ENCODE results near the gene NEK1.
"Not testable (repeated sequence)": the region's sequence is repeated elsewhere in the genome, so short reads cannot be mapped to it uniquely, and the experiment has no call there.

The NEK1 gene

DNA sequence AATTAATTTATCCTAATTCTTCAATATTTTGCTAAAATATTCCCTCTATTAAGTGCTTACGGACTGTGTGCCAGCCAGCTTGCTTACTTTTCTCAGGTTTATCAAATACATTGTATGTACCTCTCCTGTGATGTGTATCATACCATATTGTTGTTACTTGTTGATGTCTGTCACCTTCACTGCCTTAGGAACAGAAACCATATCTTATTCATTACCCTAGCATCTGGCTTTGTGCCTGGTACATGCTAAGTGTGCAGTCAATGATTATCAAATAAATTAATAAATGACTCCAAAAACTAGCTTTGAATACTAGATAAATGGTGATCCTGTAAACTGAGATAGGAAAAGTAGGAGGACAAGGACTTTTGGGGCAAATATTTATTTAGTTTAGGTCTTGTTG, 14.9 kb upstream of the NEK1 start:
- DNase-seq = no peak

DNA sequence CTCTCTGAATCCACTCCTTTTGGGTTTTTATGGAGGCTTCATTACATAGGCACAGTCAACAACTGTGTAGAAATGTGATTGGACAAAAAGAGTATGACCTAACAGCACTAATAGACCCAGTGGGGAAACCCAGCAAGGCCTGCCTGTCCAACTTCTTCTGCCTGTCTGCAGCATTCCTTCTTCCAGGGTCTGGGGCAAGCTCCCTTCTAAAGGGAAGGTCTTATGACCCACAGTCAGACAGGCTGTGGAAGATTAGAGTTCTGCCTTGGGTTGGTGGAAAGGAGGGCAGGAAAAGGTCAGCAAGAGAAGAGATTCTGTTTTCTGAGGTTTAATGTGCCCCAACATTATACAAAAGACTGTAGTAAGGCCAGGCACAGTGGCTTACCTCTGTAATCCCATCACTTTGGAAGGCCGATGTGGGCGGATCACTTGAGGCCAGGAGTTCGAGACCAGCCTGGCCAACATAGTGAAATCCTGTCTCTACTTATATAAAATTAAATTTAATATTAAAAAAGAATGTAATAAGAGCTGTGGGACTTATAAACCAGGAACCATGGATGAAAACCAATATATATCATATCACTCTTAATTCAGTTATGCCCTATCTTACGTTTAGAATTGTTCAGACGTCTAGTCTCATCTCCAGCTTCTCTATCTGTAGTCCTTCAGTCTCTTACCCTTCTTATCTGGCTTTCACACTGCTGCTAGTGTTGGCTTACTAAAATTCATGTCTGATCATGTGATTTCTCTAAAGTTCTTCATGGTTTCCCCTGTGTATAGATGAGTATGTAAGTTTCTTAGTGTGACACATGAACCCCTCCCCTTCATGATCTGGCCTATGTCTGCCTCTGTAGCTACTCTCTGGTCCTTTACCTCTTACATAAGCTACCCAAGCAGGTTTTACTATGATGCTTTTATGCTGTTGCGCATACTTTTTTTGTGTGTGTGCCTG, 14.2 kb upstream of the NEK1 start:
- no peak for DNase-seq

DNA sequence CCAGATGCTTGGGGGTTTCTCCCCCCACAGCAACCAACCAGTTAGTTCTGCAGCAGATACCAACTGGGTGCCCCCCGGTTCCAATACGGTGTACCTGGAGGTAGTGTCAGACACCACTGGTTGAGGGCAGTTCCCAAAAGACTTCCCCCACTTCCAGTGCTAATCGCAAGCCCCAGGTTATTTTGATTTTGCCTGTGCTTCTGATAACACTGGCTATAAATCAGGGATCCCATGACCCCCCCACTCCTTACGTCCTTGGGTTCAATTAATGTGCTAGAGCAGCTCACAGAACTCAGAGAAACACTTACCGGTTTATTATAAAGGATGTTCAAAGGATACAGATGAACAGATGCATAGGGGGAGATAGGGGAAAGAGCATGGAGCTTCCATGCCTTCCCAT, 13.5 kb upstream of the NEK1 start:
- no peak for DNase-seq

DNA sequence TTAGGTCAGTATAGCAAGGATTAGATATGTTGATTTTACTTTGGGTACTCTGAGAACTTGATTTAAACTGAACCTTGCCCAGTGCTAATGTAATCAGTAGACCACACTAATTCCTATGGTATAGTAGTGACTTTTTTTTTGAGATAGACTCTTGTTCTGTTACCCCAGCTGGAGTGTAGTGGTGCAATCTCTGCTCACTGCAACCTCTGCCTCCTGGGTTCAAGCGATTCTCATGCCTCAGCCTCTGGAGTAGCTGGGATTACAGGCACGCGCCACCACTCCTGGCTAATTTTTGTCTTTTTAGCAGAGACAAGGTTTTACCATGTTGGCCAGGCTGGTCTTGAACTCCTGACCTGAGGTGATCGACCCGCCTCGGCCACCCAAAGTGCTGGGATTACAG, 11.6 kb upstream of the NEK1 start:
- DNase-seq = not testable (repeated sequence)

DNA sequence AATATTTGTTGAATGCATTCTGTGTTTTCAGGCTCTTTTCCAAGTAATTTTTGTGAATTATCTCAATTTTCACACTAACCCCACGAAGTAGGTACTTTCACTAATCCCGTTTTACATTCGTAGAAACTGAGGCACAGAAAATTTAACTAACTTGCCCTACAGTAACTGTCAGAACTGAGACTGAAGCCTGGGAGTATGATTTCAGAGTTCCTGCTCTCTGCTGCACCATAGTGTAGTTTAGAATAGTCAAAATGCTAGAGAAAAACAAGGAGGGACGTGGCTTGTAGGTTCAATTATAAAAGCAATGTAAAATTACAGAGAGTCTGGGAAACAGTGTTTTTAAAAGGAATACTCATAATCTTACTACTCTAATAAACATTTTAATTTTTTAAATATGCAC, 10.2 kb upstream of the NEK1 start:
- no peak for DNase-seq

DNA sequence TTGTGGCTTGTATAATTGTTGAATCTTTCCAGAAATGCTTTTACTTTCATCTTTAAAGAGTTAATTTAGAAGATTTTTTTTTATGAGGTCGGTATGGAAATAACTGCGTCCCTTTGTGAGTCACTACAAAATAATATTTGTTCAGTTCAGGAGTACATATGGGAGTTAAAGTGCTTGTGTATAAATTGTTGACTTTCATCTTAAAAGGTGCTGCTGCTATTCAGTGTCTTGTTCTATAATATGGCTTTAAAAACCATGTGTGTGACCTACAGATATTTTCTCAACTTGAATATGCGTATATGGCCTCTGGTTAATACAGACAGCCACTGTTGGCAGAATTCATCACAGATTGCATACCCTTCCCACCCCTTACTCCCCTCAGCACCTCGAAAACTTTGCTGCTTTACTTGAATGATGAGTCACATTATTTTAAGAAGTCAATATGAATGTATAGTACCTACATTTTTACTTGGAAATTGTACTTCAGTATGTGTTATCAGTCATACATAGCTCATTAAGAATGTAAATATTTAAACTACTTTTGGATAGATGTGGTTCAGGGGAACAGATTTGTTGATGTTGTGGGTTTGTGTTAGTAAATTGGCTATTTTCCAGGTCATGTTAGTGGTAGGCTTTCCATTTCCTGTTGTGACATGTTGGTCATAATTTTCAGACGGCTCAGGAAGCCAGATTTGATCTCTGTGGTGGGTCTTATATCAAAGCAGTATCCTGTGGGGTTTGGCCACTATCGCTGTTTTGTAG, 9.5 kb upstream of the NEK1 start:
- DNase-seq = peak in 5 of 6 experiments; percentile 2 to 27 (median 22)

DNA sequence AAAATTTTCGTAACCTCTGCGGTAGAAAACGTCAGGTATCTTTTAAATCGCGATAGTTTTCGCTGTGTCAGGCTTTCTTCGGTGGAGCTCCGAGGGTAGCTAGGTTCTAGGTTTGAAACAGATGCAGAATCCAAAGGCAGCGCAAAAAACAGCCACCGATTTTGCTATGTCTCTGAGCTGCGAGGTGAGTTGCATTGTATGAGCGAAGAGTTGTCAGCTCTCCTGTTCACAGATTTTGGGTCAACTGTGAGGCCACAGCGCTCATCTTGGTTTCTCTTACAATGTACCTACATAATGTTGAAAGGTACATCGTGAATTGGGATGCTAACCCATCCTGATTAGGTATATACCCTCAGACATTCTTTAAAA, 8.5 kb upstream of the NEK1 start:
- DNase-seq = peak in 3 of 6 experiments; percentile 7 to 19 (median 13)

DNA sequence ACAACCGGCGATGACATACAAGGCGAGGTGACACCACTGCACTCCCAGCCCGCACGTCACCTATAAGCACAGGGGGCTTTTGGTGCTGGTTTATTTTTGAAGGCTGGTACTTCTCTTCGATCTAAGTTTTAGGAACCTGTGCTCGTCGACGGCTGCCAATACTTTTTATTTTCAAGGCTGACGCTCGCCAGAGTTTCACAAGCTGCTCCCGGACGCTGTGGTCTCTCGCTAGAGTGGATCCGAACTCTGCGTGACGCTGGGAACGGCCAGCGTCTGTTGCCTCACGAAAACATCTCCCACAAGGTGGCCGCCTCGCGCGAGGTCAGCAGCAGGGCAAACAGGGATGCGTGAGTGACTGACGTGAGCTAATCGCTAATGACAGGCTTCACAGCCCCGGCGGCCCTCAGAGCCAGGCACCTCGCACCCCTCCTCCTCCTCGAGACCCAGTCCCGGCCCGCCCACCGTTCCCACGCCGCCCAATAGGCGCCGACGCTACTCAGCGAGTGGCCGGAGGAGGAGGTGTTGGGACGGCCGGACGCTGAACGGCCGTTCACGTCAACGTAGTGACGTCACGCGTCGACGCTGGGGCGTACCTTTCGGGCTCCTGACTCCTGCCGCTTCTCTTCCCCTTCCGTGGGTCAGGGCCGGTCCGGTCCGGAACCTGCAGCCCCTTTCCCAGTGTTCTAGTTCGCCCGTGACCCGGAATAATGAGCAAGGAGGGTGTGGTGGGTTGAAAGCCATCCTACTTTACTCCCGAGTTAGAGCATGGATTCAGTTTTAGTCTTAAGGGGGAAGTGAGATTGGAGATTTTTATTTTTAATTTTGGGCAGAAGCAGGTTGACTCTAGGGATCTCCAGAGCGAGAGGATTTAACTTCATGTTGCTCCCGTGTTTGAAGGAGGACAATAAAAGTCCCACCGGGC, 7.8 kb upstream of the NEK1 start, which contains the start of gene CLCN3:
Gene CLCN3 (plus strand): TSS at position 621 of the 922 bp plus-strand sequence. CDS start 15,351 bp downstream, outside the sequence.
- DNase-seq = peak; percentile 67 to 83 (median 76)

DNA sequence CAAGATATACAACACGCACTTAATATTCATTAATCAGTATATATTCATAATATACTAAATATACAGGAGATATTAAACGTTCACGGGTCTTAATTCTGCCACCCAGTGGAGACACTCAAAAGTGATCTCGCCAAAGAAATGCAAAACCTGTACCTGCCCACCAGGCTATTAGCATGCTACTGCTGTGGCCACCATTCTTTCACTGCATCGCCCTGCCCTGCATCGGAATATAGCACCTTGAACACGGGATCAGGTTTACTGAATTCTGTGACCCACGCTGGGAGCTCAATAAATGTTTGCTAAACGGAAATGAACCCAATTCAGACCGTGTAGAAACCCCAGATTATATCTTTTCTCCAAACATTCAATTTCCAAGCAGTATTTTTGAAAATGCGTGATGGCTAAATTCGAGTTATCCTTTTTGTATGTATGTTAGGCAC, 7.2 kb upstream of the NEK1 start:
- peak; percentile 16 to 70 (median 38) for DNase-seq

DNA sequence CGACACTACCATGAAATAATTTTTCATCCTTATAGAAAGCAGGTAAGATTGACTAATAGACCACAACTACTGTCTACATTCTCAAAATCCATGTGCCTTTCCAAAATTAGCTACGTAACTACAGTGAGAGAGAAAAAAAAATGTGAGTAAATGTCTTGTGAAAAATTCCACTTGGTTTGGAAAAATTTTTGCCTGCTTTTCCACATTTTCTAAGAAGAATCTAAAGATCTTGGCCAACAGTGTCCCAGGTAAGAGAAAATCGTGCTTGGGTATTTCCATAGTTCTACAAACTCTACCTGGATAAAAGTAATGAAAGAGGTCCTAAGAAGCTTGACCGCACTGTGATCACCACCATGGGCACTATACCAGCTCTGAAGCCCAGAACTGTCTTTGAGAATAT, 6.6 kb upstream of the NEK1 start:
- no peak for DNase-seq

DNA sequence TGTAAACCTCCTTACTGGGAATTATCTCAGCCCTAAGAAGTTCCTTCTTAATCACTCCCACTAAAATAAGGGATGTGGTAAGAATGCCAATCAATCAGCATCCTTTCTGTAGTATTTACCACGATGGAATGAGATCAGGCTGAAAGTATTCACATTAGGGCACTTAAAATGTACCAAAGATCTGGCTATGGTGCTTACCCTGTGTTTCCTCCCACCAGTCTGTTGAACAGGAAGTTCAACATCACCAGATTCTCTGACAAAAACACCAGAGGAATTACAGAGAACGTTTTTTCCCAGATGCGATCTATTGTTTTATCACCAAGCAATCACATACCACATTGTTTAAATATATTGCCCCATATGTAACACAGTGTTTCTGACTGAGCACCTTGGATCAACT, 5.9 kb upstream of the NEK1 start:
- DNase-seq = peak in 4 of 6 experiments; percentile 2 to 28 (median 11)

DNA sequence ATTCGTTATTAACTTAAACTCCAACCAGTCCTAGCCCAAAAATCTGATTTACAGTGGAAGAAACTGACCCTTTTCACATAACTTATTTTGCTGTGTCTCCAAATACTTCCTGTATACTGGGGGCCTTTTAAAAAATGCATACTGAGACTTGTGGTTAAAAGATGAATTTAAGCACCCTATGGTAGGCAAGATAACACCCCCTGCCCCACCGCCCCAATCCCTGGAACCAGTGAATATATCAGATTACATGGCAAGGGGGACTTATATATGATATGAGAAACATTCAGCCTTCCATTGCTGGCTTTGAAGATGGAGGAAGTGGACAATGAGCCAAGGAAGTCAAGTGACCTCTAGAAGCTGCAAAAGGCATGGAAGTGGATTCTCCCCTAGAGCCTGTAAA, 4.9 kb upstream of the NEK1 start:
- no peak for DNase-seq

DNA sequence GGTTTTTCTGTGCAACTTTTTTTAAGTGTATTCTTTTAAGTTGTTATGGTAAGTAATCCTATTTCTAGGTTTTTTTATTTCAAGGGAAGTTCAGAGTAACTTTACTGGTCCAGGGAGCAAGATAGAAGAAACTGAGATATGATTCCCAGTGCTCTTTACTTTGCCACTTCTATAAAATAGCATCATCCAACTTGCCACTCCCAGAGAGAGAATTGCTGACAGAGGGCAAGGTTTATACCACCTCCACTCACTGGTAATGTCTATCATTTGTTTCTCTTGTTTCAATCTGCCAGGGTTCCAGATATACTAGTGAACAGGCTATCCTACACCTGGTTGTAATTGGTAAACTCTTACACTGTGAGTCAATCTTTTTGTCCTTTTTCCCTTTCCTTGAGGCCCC, 4.5 kb upstream of the NEK1 start:
- DNase-seq = no peak

DNA sequence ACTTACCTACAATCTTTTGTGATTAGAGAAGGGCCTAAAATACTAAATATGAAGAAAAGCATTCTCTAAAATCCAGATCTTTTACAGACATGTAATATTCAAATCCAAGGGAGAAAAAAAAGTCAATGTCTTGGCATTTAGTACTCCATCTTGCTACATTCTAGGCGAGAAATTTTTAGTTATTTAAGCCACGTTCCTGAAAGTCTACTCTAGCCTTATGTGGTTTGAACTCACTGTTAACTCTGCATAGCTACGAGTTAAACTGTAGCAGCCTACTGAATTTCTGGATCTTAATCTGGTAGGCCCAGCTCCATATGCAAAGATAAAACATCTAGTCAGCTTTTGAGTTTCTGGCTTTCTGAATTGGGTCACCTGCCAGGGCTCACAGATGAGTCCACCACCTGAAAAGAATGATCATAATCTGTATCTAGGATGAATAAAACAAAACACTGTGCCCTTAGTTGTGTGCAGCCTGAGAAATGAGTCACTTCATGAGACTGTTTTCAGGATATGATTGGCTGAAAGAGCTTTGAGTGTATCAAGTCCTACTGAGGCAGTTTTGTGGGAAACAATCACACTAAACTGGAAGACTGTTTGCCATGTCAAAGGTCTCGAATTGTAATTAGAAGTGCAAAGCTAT, 3.2 kb upstream of the NEK1 start:
- DNase-seq = no peak

DNA sequence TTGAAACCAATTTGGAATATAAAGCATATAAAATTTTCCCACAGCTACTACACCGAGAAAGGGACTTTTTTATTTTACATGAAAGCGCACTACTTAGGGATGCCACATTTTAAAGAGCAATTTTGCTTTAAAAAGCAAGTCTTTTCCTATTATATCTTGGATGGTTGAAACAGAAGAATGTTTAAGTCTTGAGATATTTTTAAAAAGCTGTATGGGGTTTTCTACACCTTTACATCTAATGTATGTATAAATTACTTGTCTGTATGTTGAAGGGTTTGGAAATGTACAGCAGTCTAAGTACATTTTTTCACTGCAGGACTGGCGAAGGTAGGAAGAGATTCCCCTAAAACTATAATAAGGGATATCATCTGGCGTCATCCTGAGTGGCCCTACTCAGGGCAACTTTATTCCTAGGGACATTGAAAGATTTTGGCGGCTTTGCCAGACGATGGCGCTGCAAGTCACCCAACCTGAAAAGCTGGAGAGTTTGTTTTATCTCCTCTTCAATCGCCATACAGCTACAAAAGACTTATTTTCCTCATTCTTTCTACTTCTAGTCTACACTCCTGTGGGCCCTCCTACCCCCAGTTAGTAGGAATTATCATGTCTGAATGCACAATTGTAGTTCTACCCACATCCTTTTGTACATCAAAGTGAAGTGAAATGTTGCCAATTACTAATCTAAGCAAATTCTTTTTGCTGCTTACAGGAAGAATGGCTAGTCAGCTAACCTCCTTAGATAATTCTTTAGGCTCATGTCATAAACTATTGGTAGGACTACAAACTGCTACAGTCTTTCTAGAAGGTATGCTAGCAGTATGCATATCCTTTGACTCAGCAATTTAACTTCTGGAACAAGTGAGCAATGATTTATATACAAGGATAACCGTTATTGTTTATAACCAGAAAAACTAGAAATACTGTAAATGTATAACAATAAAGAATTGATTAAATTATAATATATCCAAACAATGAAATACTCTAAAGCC, 782 bp upstream of the NEK1 start:
- DNase-seq = peak; percentile 35 to 71 (median 65)

DNA sequence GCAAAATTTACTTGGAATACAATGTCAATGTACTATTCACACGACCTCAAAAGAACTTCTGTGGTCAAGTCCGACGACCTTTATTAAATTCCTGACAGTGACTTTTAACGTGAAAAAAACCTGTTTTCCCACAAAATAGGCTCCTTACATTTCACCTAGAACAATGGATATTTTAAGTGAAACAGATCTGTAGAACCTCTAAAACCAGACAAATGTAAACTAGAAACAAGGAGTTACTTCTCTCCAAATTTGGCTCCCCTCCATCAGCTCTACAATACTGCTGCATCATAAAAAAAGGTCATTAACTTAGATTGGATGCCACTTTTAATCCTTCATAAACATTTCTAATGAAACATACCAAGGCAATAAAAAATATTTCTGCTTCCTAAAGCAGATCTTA, 1.2 kb downstream of the NEK1 start:
- DNase-seq = no peak

DNA sequence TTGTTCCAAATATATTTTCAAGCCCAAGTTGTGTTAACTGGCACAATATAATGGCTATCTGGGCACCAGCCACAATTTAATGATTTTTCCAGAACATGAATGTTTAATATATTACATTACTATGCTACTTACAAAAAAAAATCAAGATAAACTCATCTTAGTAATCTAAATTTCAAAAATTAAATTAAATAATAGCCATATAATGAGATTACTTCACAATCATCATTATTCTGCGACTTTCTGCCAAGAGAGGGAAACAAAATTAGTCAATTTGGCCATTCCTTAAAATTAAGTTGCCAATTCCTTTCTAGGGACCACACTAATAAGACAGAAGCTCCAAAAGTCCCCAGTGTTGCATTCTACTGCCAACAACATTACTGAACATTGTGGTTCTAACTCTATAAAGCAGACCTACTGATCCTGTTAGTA, 7.5 kb downstream of the NEK1 start:
- no peak for DNase-seq

DNA sequence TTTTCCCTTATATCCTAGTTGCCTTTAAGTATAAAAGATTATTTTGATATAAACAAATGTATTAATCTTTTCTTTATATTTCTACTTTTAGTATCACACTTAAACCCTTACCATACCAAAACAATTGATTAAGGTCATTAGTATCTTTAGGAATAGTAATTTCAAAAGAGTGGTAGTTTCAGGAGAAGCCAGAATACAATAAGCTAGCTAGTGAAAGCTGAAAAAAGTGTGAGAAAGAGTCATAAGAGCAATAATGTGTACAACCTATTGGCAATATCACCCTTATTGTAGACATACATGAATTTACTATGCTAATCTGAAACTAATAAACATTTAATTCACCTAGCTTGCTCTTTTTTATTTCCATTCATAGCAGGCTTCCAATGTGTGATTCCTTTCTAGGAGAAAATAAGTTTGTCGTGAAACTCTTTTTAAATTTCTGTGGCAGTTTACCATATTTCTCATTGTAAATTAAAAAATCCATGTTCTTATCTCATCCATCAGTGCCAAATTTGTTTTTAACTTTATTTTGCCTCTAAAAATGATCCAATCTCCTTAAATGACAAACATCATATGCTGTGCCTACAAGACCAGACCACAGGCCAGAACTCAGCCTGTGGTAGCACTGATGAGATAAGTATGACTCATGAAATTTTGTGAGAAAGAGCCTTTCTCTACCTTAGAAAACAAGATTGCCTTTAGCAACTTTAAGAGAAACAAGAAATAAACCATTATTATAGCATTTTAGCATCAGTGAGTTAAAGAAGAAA, 8.1 kb downstream of the NEK1 start:
- no peak for DNase-seq

DNA sequence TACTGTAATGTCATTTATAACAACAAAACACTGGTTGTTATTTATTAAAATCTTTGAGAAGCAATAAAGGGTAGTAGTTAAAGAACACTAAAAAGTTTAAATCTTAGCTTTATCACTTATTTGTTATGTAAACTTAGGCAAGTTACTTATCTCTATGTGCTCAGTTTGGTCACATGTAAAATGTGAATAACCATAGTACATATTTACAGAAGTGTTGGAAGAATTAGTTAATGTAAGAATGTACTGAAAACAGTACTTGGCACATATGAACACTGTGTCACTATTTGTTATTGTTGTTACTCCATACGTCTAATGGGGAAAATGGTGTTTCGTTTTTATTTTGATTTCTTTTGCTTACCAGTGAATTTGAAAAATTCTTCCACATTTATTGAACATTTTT, 9.1 kb downstream of the NEK1 start:
- DNase-seq = no peak
